GM21723 (cell line): Measurements from ENCODE around the gene CDC42EP4.
"Not testable (repeated sequence)": the region's sequence is repeated elsewhere in the genome, so short reads cannot be mapped to it uniquely, and the experiment has no call there.

Source experiments
- ATAC-seq: cut with Tn5 transposase; IDR thresholded peaks from one replicate; pipeline ENCODE4 v1.9.1; 2021; ENCODE audit warnings: mild to moderate bottlenecking, moderate library complexity; ENCODE audit not compliant: unreplicated experiment

The CDC42EP4 gene

DNA sequence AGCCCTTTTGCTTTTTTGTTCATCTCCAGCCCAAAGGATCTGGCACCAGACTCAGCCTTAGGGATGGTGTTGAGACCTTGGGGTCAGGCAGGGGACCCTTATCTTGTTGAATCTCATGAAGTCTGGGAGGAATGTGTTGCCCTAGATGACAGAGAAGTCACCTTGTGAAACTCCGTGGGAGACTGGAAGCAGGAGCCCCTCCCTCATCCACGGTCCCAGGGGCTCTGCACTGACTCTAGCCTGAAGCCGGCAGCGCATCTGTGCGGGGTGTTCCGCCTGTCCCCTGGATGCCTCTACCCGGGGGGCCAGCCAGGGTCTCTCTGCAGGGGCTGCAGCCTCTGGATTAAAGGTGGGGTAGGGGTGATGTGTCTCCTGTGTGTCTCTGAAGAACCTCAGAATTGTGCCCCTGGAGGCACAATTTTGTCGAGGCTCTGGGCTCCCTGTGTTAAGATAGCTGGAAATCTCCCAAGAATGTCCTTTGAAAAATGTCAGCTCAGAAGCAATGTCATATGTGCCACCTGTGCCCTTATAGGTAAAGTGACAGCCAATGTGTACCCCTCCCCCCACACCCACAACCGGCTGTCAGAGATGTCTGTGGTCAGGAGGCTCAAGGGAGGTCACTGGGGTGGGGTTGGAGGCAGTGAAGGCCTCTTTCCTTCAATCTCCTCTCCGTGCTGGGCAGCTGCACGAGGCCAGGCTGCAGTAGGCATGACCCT lies 32.1 kb upstream of the CDC42EP4 start:
- ATAC-seq: no peak

DNA sequence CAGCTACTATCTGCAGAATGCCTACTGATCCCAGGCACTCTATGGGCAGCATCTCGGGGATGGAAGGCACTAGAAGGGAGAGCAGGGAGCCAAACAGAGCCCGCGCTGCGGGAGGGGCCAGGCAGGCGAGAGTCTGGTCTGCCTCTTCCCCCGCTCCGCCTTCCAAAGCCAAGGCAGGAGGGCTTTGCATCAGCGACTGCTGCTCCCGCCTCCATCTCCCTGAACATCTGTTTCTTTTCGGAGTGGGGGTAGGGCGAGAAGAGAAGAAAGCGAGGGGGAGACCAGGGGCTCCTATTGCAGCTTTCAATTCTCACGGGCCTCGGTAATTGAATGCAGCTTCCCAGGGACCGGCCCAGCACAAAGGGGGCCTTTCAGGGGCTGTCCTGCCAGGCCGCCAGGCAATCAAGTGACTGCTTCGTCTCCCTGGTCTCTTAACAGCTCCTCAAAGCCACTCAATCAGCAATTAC lies 31.4 kb upstream of the CDC42EP4 start:
- no peak for ATAC-seq

GRCh38 chr17:73342541-73343167 lies 30.9 kb upstream of the CDC42EP4 start:
- no peak for ATAC-seq

DNA sequence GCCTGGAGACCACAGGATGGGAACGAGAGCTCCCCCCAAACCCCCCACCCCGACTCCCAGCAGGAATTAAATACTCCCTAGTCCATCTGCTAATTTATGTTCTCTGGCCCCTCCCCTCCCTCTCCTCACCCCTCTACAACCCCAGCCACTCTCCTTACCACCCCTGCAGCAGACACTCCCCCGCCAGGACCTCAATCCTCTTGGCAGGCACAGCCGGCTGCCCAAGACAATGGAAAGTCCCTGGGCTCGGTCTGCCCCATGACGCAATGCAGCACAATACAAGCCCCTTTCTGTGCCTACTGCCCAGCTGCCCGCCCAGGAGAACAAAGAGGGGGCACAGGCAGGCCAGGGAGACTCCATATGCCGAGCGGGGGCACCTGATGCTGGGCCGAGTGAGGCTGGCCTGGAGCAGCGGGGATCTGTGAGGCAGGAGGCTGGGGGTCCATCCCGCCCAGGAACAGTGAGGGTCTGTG lies 30.3 kb upstream of the CDC42EP4 start:
- no peak for ATAC-seq

DNA sequence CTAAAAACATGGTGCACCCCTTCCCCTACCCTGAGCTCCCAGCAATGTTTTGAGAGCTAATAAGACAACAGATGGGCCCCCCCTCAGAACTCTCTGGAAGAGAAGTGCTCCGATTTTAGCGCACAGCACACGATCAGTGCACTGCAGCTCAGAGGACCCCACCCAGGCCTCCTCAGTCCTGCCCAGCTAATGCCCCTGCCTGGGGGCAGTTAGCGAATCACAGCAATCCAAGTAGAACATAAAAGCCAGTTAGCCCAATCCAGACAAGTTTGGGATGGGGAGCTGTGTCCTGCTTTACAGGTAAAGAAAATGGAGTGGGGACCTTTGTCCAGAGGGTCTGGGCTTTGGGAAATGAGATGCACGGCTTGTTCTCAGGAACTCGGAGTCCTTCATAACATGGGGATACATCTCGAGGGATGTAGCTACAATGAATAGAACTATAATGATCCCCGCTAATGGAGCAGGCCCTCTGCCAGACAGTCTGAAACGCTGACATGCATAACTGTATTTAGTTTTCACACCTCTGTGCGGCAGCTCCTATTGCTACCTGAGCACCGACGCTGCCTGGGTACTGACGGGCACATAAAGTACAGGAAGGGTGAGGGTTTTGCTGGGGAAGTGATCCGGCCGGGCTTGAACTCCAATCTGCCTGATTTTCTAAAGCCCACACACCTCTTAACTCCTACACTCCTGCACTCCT lies 29.7 kb upstream of the CDC42EP4 start:
- ATAC-seq: no peak

DNA sequence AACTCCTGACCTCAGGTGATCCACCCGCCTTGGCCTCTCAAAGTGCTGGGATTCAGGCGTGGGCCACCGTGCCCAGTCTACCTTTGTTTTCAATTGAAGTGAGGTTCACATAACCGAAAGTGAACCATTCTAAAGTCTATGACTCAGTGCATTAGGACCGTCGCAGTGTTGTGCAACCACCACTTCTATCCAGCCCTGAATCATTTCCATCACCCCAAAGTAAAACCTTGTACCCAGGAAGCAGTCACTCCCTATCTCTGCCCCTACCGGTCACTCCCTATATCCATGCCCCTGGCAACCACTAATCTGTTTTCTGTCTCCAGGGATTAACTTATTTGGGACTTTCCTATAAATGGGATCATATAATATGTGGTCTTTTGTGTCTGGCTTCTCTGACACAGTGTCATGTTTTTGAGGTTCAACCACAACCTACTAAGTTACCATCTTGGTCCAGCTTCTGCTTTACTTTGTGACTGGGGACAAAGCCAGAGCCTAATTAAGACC lies 28.3 kb upstream of the CDC42EP4 start:
- no peak for ATAC-seq

DNA sequence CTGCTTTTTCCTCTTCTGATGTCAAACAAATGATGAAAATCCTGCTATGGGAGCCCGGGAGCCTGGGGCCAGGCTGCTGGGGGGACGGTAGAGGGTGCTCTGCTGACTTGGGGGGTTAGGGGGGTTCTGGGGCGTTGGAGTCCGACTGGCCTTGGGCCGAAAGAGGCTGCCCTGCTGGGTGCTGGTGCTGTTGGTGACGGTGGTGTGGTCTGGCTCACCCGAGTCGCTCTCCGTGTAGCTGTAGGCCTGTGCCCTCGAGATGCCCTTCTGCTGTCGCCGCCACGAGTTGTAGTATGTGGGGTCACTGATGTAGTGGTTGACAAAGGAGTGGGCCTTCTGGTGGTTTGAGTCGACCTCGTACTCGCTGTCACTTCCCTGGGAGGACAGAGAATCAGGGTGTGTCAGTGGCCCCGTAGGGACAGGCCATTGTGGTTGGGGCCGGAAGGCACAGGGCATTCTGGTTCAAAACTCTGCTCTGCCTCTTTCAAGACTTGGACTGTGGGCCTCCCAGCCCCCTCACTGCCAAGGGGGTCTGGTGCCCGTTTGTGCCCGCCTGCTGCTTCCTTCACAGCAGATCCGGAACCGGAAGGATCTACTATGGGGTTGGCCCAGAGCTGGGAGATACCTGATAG lies 26.9 kb upstream of the CDC42EP4 start:
- ATAC-seq: no peak

GRCh38 chr17:73338050-73338521 lies 26.3 kb upstream of the CDC42EP4 start:
- no peak for ATAC-seq

DNA sequence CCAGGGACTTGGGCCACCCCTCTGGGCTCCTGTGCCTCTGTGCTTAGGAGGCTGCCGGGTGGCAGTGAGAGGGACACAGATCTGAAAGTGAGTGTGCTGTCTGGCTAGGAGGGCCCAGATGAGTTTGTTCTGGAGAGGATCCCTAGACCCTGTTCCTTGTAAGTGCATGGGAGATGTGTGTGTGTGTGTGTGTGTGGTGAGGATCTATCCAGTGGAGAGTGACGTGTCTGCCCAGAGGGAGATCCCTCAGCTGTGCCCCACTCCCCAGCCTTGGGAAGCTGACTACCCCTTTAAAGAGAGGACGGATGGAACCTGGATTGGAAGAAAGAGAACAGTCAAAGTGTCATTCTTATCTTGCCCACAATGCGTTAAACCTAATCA lies 25.5 kb upstream of the CDC42EP4 start:
- no peak for ATAC-seq

DNA sequence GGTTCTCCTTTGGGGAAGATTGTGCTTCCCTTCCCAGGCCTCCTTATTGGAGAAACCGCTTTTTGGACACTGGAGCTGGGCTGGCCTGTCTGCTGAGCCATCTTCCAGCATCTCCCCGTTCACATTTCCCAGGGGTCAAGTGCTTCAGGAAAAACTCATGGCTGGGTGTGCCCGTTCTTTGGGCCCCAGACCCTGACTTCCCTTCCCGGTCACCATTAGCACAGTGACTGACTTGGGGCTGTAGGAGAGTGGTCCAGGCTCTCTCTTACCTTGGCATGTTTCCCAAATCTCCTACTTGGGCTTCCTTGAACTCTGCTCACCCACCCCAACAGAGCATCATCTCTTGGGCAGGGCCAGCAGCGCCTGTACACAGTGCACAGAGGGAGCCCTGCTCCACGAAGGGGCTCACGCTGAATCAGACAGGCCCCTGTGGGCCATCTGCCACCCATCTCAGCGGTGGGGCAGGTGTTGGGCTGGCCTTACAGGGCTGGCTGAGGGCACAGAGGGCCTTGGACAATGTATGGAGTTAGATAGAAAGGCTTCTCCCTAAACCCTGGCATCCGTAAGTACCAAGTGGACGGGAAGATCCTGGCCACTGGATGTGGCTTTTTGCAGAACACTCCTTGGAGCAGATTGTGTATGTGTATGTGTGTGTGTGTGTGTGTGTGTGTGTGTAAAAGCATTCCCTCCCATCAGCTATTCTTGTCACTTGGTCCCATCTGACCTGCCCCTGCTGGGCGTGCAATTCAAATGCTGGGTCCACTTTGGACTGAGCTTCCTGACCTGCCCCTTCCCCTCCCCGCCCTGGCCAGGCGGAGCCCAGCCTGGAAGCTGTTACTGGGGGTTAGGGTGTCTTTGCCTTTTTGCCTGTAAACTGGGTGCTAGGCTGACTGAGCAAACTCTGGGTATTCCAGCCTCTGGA lies 24.9 kb upstream of the CDC42EP4 start:
- ATAC-seq: no peak

- no peak for ATAC-seq
Measured at GRCh38 chr17:73335591-73336407, 24.0 kb upstream of the CDC42EP4 start.

DNA sequence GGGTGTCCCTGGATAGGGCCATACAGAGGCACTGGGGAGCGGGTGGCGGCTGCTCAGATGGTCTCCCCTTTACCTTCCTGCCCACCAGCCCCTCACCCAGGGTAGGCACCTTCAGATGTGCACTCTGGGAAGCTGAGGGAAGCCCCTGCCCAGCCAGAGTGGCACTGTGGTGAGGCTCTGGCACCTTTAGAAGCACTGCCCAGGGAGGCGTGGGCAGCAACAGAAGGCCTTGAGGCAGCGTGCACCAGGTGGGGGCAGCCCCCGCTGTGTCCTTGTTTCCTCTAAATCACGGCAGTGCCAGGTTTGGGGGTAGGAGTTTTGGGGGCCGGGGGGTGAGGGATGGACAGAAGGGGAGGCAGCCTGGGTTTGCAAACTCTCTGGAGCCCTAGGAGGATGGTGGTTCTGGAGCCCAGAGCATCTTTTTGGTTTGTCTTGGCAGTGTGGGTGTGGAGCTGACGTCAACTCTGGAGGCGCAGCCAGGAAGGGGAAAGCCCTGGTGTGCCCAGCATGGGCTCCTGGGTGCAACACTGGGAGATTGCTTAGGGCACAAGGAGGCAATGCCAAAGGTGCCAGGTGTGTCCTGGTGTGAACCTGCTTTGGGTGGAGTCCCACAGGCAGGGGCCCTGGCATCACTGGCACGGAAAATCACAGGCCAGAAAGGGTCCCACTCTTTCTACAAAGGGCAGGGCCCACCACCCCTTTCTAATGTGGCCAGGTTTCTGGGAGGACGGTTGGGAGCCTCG lies 23.1 kb upstream of the CDC42EP4 start:
- ATAC-seq: no peak

GRCh38 chr17:73333445-73333844 lies 21.6 kb upstream of the CDC42EP4 start:
- ATAC-seq: not testable (repeated sequence)

GRCh38 chr17:73331060-73331459 lies 19.3 kb upstream of the CDC42EP4 start:
- ATAC-seq: no peak

- ATAC-seq: no peak
Measured at GRCh38 chr17:73327676-73328075, 15.9 kb upstream of the CDC42EP4 start.

DNA sequence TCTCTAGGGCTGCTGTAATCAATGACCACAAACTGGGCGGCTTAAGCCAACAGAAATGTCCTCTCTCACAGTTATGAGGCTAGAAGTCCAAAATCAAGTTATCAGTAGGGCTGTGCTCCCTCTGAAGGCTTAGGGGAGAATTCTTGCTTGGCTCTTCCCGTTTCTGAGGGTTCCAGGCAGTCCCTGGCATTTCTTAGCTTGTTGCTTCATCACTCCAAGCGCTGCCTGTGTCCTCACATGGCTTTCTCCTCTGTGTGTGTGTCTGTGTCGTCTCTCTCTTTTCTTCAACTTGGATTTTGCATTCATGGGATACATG lies 13.7 kb upstream of the CDC42EP4 start:
- ATAC-seq: no peak

GRCh38 chr17:73324711-73325526 lies 13.1 kb upstream of the CDC42EP4 start:
- no peak for ATAC-seq

GRCh38 chr17:73324160-73324475 lies 12.3 kb upstream of the CDC42EP4 start:
- no peak for ATAC-seq
